HepG2 (cell line): ENCODE results near the gene NAALADL1. TPM values are rescaled to one million over a fixed set of nuclear protein-coding genes. Genes with fewer than 3 reads are reported as not detected.

ENCODE experiments used
- ESRRA ChIP-seq: sonication (generic); formaldehyde crosslinking; IDR thresholded peaks from 2 replicates; pipeline ENCODE4 v1.5.1; 2020; ENCODE audit warnings: mild to moderate bottlenecking, low read depth, missing genetic modification reagents
- ETS1 ChIP-seq: sonication (generic); formaldehyde crosslinking; IDR thresholded peaks from 2 replicates; pipeline ENCODE4 v1.4.0; 2020; ENCODE audit warnings: missing genetic modification reagents
- IKZF1 ChIP-seq: fragments of 450-650 bp; IDR thresholded peaks from 2 replicates; pipeline ENCODE4 v1.7.1; 2016
- JUNB ChIP-seq: sonication (generic); formaldehyde crosslinking; IDR thresholded peaks from 2 replicates; pipeline ENCODE4 v1.8.0; 2022; ENCODE audit warnings: missing genetic modification reagents, mild to moderate bottlenecking, borderline replicate concordance
- MTERF4 ChIP-seq: sonication (generic); formaldehyde crosslinking; IDR thresholded peaks from 2 replicates; pipeline ENCODE4 v1.8.0; 2023; ENCODE audit warnings: mild to moderate bottlenecking, missing genetic modification reagents
- MYPOP ChIP-seq: sonication (generic); formaldehyde crosslinking; IDR thresholded peaks from 2 replicates; pipeline ENCODE4 v1.8.1; 2023; ENCODE audit warnings: mild to moderate bottlenecking, moderate library complexity, missing genetic modification reagents
- PHF21A ChIP-seq: sonication (generic); formaldehyde crosslinking; IDR thresholded peaks from 2 replicates; pipeline ENCODE4 v1.5.0; 2020; ENCODE audit warnings: mild to moderate bottlenecking, missing genetic modification reagents
- POGZ ChIP-seq: sonication (generic); formaldehyde crosslinking; IDR thresholded peaks from 2 replicates; pipeline ENCODE4 v1.4.0; 2020; ENCODE audit warnings: mild to moderate bottlenecking, missing genetic modification reagents
- RFXAP ChIP-seq: sonication (generic); formaldehyde crosslinking; IDR thresholded peaks from 2 replicates; pipeline ENCODE4 v1.4.0; 2020; ENCODE audit warnings: missing genetic modification reagents, borderline replicate concordance
- SMYD3 ChIP-seq: sonication (generic); formaldehyde crosslinking; IDR thresholded peaks from 2 replicates; pipeline ENCODE4 v1.8.1; 2023; ENCODE audit warnings: mild to moderate bottlenecking, missing genetic modification reagents
- TBL1XR1 ChIP-seq: fragments of 150-350 bp; IDR thresholded peaks from 2 replicates; pipeline ENCODE4 v1.6.1; 2014; ENCODE audit warnings: borderline replicate concordance, low read length; ENCODE audit not compliant: partially characterized antibody
- YY1 ChIP-seq: IDR thresholded peaks from 2 replicates; pipeline ENCODE4 v1.6.1; 2011; ENCODE audit warnings: low read length, low read depth, moderate library complexity, mild to moderate bottlenecking; ENCODE audit not compliant: insufficient read depth, insufficient replicate concordance
- ZFP1 ChIP-seq: IDR thresholded peaks from 2 replicates; pipeline ENCODE4 v1.6.1; 2016
- ZFP82 ChIP-seq: sonication (generic); formaldehyde crosslinking; IDR thresholded peaks from 2 replicates; pipeline ENCODE4 v1.5.1; 2020; ENCODE audit warnings: mild to moderate bottlenecking, missing genetic modification reagents, borderline replicate concordance
- ZNF251 ChIP-seq: sonication (generic); formaldehyde crosslinking; IDR thresholded peaks from 2 replicates; pipeline ENCODE4 v1.9.0; 2021; ENCODE audit warnings: mild to moderate bottlenecking, missing genetic modification reagents
- ZNF431 ChIP-seq: sonication (generic); formaldehyde crosslinking; IDR thresholded peaks from 2 replicates; pipeline ENCODE4 v1.9.0; 2022; ENCODE audit warnings: missing genetic modification reagents, low read depth, mild to moderate bottlenecking, borderline replicate concordance
- ZNF510 ChIP-seq: sonication (generic); formaldehyde crosslinking; IDR thresholded peaks from 2 replicates; pipeline ENCODE4 v1.4.0; 2020; ENCODE audit warnings: low read depth, mild to moderate bottlenecking, missing genetic modification reagents
- ZNF777 ChIP-seq: sonication (generic); formaldehyde crosslinking; IDR thresholded peaks from 2 replicates; pipeline ENCODE4 v1.4.0; 2020; ENCODE audit warnings: missing genetic modification reagents
- polyA plus RNA-seq, 8 experiments: library from polyadenylated mRNA; depleted of rRNA in 3 of 8; stranded (reverse) in 7 of 8; unstranded in 1 of 8; fragments of >200 nt; fragmentation: Illumina TruSeq in 4 of 8; extraction: Trizol in 4 of 8; gene quantifications; 2 replicates each; pipeline versions ENCODE4 v1.2.1 to v1.2.3, GENCODE V29; 2011 to 2016; ENCODE audit warnings: low read depth in 4 of 8, missing spikeins in 1 of 8, mixed read lengths in 1 of 8; ENCODE audit not compliant: insufficient read depth in 1 of 8
- total RNA-seq, 5 experiments: library from RNA; depleted of rRNA; stranded (reverse); fragments of >200 nt; fragmentation: Illumina TruSeq; extraction: Trizol; gene quantifications; 2 replicates each; pipeline ENCODE4 v1.2.3, GENCODE V29; 2016; ENCODE audit warnings: low read depth in 1 of 5
- TF ChIP-seq, protein P1 (sequence below): sonication (generic); formaldehyde crosslinking; IDR thresholded peaks from 2 replicates; pipeline ENCODE4 v1.5.0; 2020; ENCODE audit warnings: missing genetic modification reagents
- TF ChIP-seq, protein P2 (sequence below): conservative IDR thresholded peaks from 2 replicates; pipeline ENCODE4 v1.6.1; 2018; ENCODE audit warnings: missing genetic modification reagents
- TF ChIP-seq, protein P3 (sequence below): IDR thresholded peaks from 2 replicates; pipeline ENCODE4 v1.6.1; 2016; ENCODE audit warnings: missing compliant biosample characterization, missing genetic modification reagents, borderline replicate concordance

NAALADL1 gene
- total and polyA plus RNA-seq, 2 of the 13 experiments (the other 11 are each of a cell fraction or from before 2014, with no cell fraction given), result 9.3 to 33.9 TPM

- TF ChIP-seq RFXAP (CRISPR knock-in tag) (no peak; the same call in 1 of the 2 replicates), MYPOP (peak; percentile 65; the same call in 1 of the 2 replicates), PHF21A (CRISPR knock-in tag) (peak; percentile 58), ZNF510 (CRISPR knock-in tag) (0 out of 2 replicates have a peak, but pooled peaks have one; percentile 65), ZFP1 (0 out of 2 replicates have a peak, but pooled peaks have one; percentile 80), IKZF1 (no peak), ETS1 (CRISPR knock-in tag) (no peak), POGZ (CRISPR knock-in tag) (peak; percentile 83), ESRRA (CRISPR knock-in tag) (peak; percentile 33; the same call in 1 of the 2 replicates), ZFP82 (CRISPR knock-in tag) (no peak), ZNF251 (CRISPR knock-in tag) (no peak), JUNB (CRISPR knock-in tag) (0 out of 2 replicates have a peak, but pooled peaks have one; percentile 38), SMYD3 (CRISPR knock-in tag) (no peak), ZNF777 (CRISPR knock-in tag) (no peak), ZNF431 (CRISPR knock-in tag) (peak; percentile 77; the same call in 1 of the 2 replicates), YY1 (peak; percentile 64), TBL1XR1 (no peak), MTERF4 (CRISPR knock-in tag) (0 out of 2 replicates have a peak, but pooled peaks have one; percentile 76)
- TF ChIP-seq, protein P1, sequence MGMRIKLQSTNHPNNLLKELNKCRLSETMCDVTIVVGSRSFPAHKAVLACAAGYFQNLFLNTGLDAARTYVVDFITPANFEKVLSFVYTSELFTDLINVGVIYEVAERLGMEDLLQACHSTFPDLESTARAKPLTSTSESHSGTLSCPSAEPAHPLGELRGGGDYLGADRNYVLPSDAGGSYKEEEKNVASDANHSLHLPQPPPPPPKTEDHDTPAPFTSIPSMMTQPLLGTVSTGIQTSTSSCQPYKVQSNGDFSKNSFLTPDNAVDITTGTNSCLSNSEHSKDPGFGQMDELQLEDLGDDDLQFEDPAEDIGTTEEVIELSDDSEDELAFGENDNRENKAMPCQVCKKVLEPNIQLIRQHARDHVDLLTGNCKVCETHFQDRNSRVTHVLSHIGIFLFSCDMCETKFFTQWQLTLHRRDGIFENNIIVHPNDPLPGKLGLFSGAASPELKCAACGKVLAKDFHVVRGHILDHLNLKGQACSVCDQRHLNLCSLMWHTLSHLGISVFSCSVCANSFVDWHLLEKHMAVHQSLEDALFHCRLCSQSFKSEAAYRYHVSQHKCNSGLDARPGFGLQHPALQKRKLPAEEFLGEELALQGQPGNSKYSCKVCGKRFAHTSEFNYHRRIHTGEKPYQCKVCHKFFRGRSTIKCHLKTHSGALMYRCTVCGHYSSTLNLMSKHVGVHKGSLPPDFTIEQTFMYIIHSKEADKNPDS (CRISPR knock-in tag), result 0 out of 2 replicates have a peak, but pooled peaks have one; percentile 53
- TF ChIP-seq, protein P2, sequence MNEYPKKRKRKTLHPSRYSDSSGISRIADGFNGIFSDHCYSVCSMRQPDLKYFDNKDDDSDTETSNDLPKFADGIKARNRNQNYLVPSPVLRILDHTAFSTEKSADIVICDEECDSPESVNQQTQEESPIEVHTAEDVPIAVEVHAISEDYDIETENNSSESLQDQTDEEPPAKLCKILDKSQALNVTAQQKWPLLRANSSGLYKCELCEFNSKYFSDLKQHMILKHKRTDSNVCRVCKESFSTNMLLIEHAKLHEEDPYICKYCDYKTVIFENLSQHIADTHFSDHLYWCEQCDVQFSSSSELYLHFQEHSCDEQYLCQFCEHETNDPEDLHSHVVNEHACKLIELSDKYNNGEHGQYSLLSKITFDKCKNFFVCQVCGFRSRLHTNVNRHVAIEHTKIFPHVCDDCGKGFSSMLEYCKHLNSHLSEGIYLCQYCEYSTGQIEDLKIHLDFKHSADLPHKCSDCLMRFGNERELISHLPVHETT (CRISPR knock-in tag), result peak; percentile 79; the same call in 1 of the 2 replicates
- TF ChIP-seq, protein P3, sequence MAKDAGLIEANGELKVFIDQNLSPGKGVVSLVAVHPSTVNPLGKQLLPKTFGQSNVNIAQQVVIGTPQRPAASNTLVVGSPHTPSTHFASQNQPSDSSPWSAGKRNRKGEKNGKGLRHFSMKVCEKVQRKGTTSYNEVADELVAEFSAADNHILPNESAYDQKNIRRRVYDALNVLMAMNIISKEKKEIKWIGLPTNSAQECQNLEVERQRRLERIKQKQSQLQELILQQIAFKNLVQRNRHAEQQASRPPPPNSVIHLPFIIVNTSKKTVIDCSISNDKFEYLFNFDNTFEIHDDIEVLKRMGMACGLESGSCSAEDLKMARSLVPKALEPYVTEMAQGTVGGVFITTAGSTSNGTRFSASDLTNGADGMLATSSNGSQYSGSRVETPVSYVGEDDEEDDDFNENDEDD, result peak; percentile 100
These were observed 25.7 kb upstream of the NAALADL1 start, which contains the start of the genes CDCA5 and ZFPL1 (continued) for GRCh38 chr11:65083834-65084597.
